H1 (cell line): ENCODE results near the gene FXR2. TPM values are rescaled to one million over a fixed set of nuclear protein-coding genes. Genes with fewer than 3 reads are reported as not detected.

Experiments used
- CTCF ChIA-PET: fragments of 300-600 bp; sonication (Branson Sonifier 250); formaldehyde crosslinking; loops from one replicate; lab custom pipeline; 2021; ENCODE audit not compliant: partially characterized antibody; lab: Charles Lee
- POLR2A ChIA-PET: fragments of 300-600 bp; sonication (Branson Sonifier 250); formaldehyde crosslinking; loops from one replicate; lab custom pipeline; 2021; ENCODE audit warnings: inconsistent platforms; ENCODE audit not compliant: partially characterized antibody; lab: Charles Lee
- DNase-seq, 2 experiments: peaks; one replicate each; pipeline versions ENCODE4 v3.0.0 to v3.0.0-alpha.2; 2010 to 2022; ENCODE audit warnings: low spot score in 2 of 2, low read depth in 1 of 2, mixed read lengths in 1 of 2
- FAIRE-seq: peaks from 2 replicates; lab custom pipeline; 2011; peaks lifted over from hg19 to GRCh38; lab: Jason Lieb, UNC
- H2AFZ ChIP-seq: 2 replicates; pipeline ENCODE4 v1.8.1; 2012; ENCODE audit warnings: low read length, inconsistent platforms
- H2AK5ac ChIP-seq: 2 replicates; pipeline ENCODE4 v1.6.1; 2013; ENCODE audit warnings: low read depth, low read length
- H2BK120ac ChIP-seq: replicated peaks from 2 replicates; pipeline ENCODE3; 2013; ENCODE audit warnings: low read depth, low read length, inconsistent platforms
- H2BK12ac ChIP-seq: 2 replicates; pipeline ENCODE4 v1.6.1; 2013; ENCODE audit warnings: low read depth, low read length
- H2BK15ac ChIP-seq: 2 replicates; pipeline ENCODE4 v1.6.1; 2013; ENCODE audit warnings: low read length
- H2BK20ac ChIP-seq: 2 replicates; pipeline ENCODE4 v1.6.1; 2013; ENCODE audit warnings: low read length
- H2BK5ac ChIP-seq: 2 replicates; pipeline ENCODE4 v1.6.1; 2013; ENCODE audit warnings: low read depth, low read length
- H3K14ac ChIP-seq: 2 replicates; pipeline ENCODE4 v1.6.1; 2013; ENCODE audit warnings: inconsistent platforms; ENCODE audit not compliant: insufficient read length
- H3K18ac ChIP-seq: 2 replicates; pipeline ENCODE4 v1.6.1; 2013; ENCODE audit warnings: low read length; ENCODE audit errors: extremely low read depth
- H3K23ac ChIP-seq: 2 replicates; pipeline ENCODE4 v1.6.1; 2013; ENCODE audit warnings: inconsistent platforms; ENCODE audit not compliant: insufficient read length
- H3K23me2 ChIP-seq: 2 replicates; pipeline ENCODE4 v1.6.1; 2013; ENCODE audit warnings: low read depth, low read length
- H3K27ac ChIP-seq: 2 replicates; pipeline ENCODE4 v1.6.1; 2011; ENCODE audit warnings: low read depth, low read length, inconsistent platforms
- H3K27me3 ChIP-seq, 4 experiments: replicated peaks in 1 of 4; 1 replicate in 1 of 4; 2 replicates in 3 of 4; pipeline versions ENCODE4 v1.6.1 to v1.8.1; 2011 to 2013; ENCODE audit warnings: low read length in 3 of 4, mild to moderate bottlenecking in 3 of 4, inconsistent platforms in 2 of 4, mixed read lengths in 2 of 4, moderate library complexity in 1 of 4; ENCODE audit not compliant: control insufficient read depth in 3 of 4, insufficient read depth in 3 of 4; ENCODE audit errors: extremely low read depth in 1 of 4
- H3K36me3 ChIP-seq, 4 experiments: 2 replicates each; pipeline versions ENCODE4 v1.6.1 to v1.8.1; 2011 to 2013; ENCODE audit warnings: mild to moderate bottlenecking in 4 of 4, low read length in 3 of 4, moderate library complexity in 2 of 4, control low read depth in 1 of 4, inconsistent platforms in 1 of 4; ENCODE audit not compliant: insufficient read depth in 4 of 4, control insufficient read depth in 2 of 4
- H3K4ac ChIP-seq: replicated peaks from 2 replicates; pipeline ENCODE3; 2013; ENCODE audit warnings: low read length, low read depth, mixed read lengths, inconsistent platforms; ENCODE audit not compliant: insufficient read length
- H3K4me1 ChIP-seq, 4 experiments: replicated peaks in 1 of 4; 1 replicate in 1 of 4; 2 replicates in 3 of 4; pipeline versions ENCODE4 v1.6.1 to v1.8.1; 2011 to 2013; ENCODE audit warnings: low read length in 3 of 4, inconsistent platforms in 2 of 4, mixed read lengths in 1 of 4; ENCODE audit not compliant: insufficient read depth in 4 of 4, control insufficient read depth in 3 of 4
- H3K4me2 ChIP-seq, 2 experiments: 2 replicates each; pipeline versions ENCODE4 v1.6.1 to v1.8.1; 2011 to 2013; ENCODE audit warnings: low read depth in 2 of 2, low read length in 2 of 2, control low read depth in 1 of 2, inconsistent platforms in 1 of 2, mild to moderate bottlenecking in 1 of 2; ENCODE audit not compliant: insufficient read depth in 1 of 2
- H3K4me3 ChIP-seq, 4 experiments: fragments of 200-600, 300-600 bp in 1 of 4; sonication (generic), shearing (Covaris generic), sonication (Bioruptor Twin) in 1 of 4; 2 replicates each; pipeline versions ENCODE4 v1.5.1 to v1.8.1; 2011 to 2016; ENCODE audit warnings: low read length in 4 of 4, low read depth in 3 of 4, control low read depth in 2 of 4, inconsistent platforms in 2 of 4, mild to moderate bottlenecking in 2 of 4, mixed read lengths in 1 of 4, moderate library complexity in 1 of 4; ENCODE audit not compliant: insufficient read depth in 2 of 4; ENCODE audit errors: extremely low read depth in 1 of 4
- H3K56ac ChIP-seq: replicated peaks from 2 replicates; pipeline ENCODE3; 2013; ENCODE audit warnings: low read depth, mild to moderate bottlenecking, mixed read lengths, low read length, inconsistent platforms; ENCODE audit not compliant: insufficient read length
- H3K79me1 ChIP-seq: 2 replicates; pipeline ENCODE4 v1.6.1; 2013; ENCODE audit warnings: low read depth, low read length, control low read depth
- H3K79me2 ChIP-seq, 2 experiments: 2 replicates each; pipeline versions ENCODE4 v1.6.1 to v1.8.1; 2012 to 2013; ENCODE audit warnings: low read length in 2 of 2, mild to moderate bottlenecking in 2 of 2, inconsistent platforms in 1 of 2; ENCODE audit not compliant: insufficient read depth in 2 of 2, control insufficient read depth in 1 of 2
- H3K9ac ChIP-seq, 4 experiments: replicated peaks in 1 of 4; 1 replicate in 1 of 4; 2 replicates in 3 of 4; pipeline versions ENCODE4 v1.6.1 to v1.8.1; 2011 to 2013; ENCODE audit warnings: low read depth in 3 of 4, low read length in 3 of 4, control low read depth in 2 of 4, mild to moderate bottlenecking in 2 of 4, moderate library complexity in 2 of 4, inconsistent platforms in 1 of 4; ENCODE audit errors: extremely low read depth in 1 of 4
- H3K9me3 ChIP-seq, 2 experiments: 2 replicates each; pipeline versions ENCODE4 v1.6.1 to v1.8.1; 2012 to 2013; ENCODE audit warnings: mild to moderate bottlenecking in 2 of 2, moderate library complexity in 2 of 2, control low read depth in 1 of 2, inconsistent platforms in 1 of 2, low read depth in 1 of 2, low read length in 1 of 2, mixed read lengths in 1 of 2; ENCODE audit not compliant: insufficient read depth in 2 of 2
- H4K20me1 ChIP-seq, 2 experiments: replicated peaks in 1 of 2; 2 replicates each; pipeline versions ENCODE3 to v1.8.1; 2011 to 2013; ENCODE audit warnings: inconsistent platforms in 2 of 2, low read length in 2 of 2, mild to moderate bottlenecking in 1 of 2; ENCODE audit not compliant: insufficient read depth in 2 of 2, control insufficient read depth in 1 of 2
- H4K5ac ChIP-seq: 2 replicates; pipeline ENCODE4 v1.6.1; 2013; ENCODE audit warnings: low read length, low read depth, mixed read lengths, inconsistent platforms; ENCODE audit not compliant: insufficient read length
- H4K8ac ChIP-seq: 2 replicates; pipeline ENCODE4 v1.8.0; 2013; ENCODE audit warnings: mild to moderate bottlenecking, moderate library complexity, low read length, inconsistent platforms; ENCODE audit not compliant: insufficient read depth; ENCODE audit errors: extremely low read depth
- H4K91ac ChIP-seq: replicated peaks from 2 replicates; pipeline ENCODE3; 2013; ENCODE audit warnings: low read length, mixed read lengths, inconsistent platforms; ENCODE audit not compliant: insufficient read length
- CHD2 ChIP-seq: IDR thresholded peaks from 2 replicates; pipeline ENCODE4 v1.6.1; 2012; ENCODE audit warnings: low read length, improper control_type of control experiment
- KDM4A ChIP-seq: IDR thresholded peaks from one replicate; pipeline ENCODE4 v1.7.1; 2012; ENCODE audit warnings: low read depth, mild to moderate bottlenecking, moderate library complexity, low read length, inconsistent platforms; ENCODE audit not compliant: severe bottlenecking
- WGBS, 2 experiments: shearing (Covaris generic) in 1 of 2; methylation state at CpG; one replicate each; pipeline versions ENCODE4 v1.1.6 to v1.1.7; 2013 to 2015; ENCODE audit warnings: low lambda C conversion rate in 2 of 2, mixed read lengths in 2 of 2, inconsistent platforms in 1 of 2, low coverage in 1 of 2, missing lambda C conversion rate in 1 of 2; ENCODE audit not compliant: insufficient replicate concordance in 2 of 2, insufficient coverage in 1 of 2, insufficient read length in 1 of 2; ENCODE audit errors: extremely low coverage in 1 of 2, missing lambda C conversion rate in 1 of 2; 5-methylcytosine and 5-hydroxymethylcytosine counted together
- polyA plus RNA-seq, 7 experiments: library from polyadenylated mRNA; depleted of rRNA in 3 of 7; stranded (reverse) in 5 of 7; unstranded in 2 of 7; fragments of >200 nt in 5 of 7; fragments of 200-250 nt in 2 of 7; gene quantifications; 1 replicate in 5 of 7; 2 replicates in 1 of 7; 4 replicates in 1 of 7; pipeline versions ENCODE4 v1.2.1 to v1.2.3, GENCODE V29; 2011 to 2013; ENCODE audit warnings: missing spikeins in 2 of 7, mixed read lengths in 2 of 7
- total RNA-seq: library from RNA; stranded (reverse); fragmentation: NEBNext Ultra II Directional; extraction: Animal tissue kit (Norgen Biotek cat#: 25700); gene quantifications from 2 replicates; pipeline ENCODE4 v1.2.1, GENCODE V29; 2021
- TF ChIP-seq, protein P1 (sequence below): IDR thresholded peaks from 2 replicates; pipeline ENCODE4 v1.6.1; 2012; ENCODE audit warnings: inconsistent platforms

The FXR2 gene
- total and polyA plus RNA-seq, 2 of the 8 experiments (the other 6 are each of a cell fraction or from before 2014, with no cell fraction given) = 26.2 to 44.0 TPM

DNA sequence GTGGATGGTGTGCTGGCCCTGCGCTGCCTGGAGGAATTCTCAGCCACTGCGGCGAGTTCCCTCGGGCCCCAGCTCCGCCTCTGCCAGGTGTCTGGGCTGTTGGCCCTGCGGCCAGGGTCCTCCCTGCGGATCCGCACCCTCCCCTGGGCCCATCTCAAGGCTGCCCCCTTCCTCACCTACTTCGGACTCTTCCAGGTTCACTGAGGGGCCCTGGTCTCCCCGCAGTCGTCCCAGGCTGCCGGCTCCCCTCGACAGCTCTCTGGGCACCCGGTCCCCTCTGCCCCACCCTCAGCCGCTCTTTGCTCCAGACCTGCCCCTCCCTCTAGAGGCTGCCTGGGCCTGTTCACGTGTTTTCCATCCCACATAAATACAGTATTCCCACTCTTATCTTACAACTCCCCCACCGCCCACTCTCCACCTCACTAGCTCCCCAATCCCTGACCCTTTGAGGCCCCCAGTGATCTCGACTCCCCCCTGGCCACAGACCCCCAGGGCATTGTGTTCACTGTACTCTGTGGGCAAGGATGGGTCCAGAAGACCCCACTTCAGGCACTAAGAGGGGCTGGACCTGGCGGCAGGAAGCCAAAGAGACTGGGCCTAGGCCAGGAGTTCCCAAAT lies 57.4 kb downstream of the FXR2 start:
- Histone ChIP-seq H3K9me3 (no peaks in the 10 kb centered on the region), H4K20me1 (peaks cover 0 to 3% of the 10 kb centered on the region in 2 experiments), H3K36me3 (no peaks in the 10 kb centered on the region), H3K9ac (no peak overlapping the region), H2BK120ac (no peak overlapping the region), H4K8ac (peak overlapping the region; percentile 46; the same call in 1 of the 2 replicates), H2BK5ac (peak overlapping the region; percentile 39; the same call in 1 of the 2 replicates), H2BK20ac (0 out of 2 replicates have a peak overlapping the region, but pooled peaks have one; percentile 13), H3K27ac (no peak overlapping the region), H4K5ac (peak overlapping the region; percentile 55), H3K23ac (no peak overlapping the region), H2BK12ac (peak overlapping the region; percentile 43; the same call in 1 of the 2 replicates), H3K18ac (peak overlapping the region; percentile 32; the same call in 1 of the 2 replicates), H3K79me2 (peaks cover 0 to 3% of the 10 kb centered on the region in 2 experiments; a peak in 2 of 4 replicates), H4K91ac (no peak overlapping the region), H3K56ac (no peak overlapping the region), H2AFZ (no peak overlapping the region), H2AK5ac (no peak overlapping the region; the same call in 1 of the 2 replicates), H3K4me1 (peaks cover 11 to 37% (median 23%) of the 10 kb centered on the region in 4 experiments), H3K4me2 (peak overlapping the region; percentile 34 to 61), H3K4me3 (peak overlapping the region in 1 of 4 experiments; percentile 34; a peak in 1 of 8 replicates), H3K4ac (peak overlapping the region; percentile 66), H3K23me2 (peaks cover 2% of the 10 kb centered on the region; the same call in 1 of the 2 replicates), H3K79me1 (no peaks in the 10 kb centered on the region; the same call in 1 of the 2 replicates), H3K14ac (no peak overlapping the region), H2BK15ac (peak overlapping the region; percentile 61; the same call in 1 of the 2 replicates), H3K27me3 (no peaks in the 10 kb centered on the region)
- ChIA-PET POLR2A (interaction anchor here (0.7 to 37.5 kb wide), 20 partner anchors 8 to 294 kb away, joined by 3 to 1144 read pairs (median 4); partner anchors contain the start of genes ACAP1, CD68, MPDU1 and POLR2A), CTCF (interaction anchor here (0.6 to 12.7 kb wide), 14 partner anchors 9 to 338 kb away, joined by 3 to 251 read pairs (median 4); partner anchors contain the start of genes SLC2A4, SOX15, TP53 and WRAP53)
- DNase-seq (no peak), FAIRE-seq (no peak)
- WGBS, 2 experiments = 57 to 100% methylated on average over 1 to 14 of the region's 19 CpGs
- TF ChIP-seq CHD2 (no peak), KDM4A (no peak)
- TF ChIP-seq, protein P1, sequence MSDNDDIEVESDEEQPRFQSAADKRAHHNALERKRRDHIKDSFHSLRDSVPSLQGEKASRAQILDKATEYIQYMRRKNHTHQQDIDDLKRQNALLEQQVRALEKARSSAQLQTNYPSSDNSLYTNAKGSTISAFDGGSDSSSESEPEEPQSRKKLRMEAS = peak; percentile 2; the same call in 1 of the 2 replicates
